WI38 (cell line): ENCODE measurements around the gene TMEM239.
"Not testable (repeated sequence)": the region's sequence is repeated elsewhere in the genome, so short reads cannot be mapped to it uniquely, and the experiment has no call there.

ENCODE experiments used
- H3K4me3 ChIP-seq: 2 replicates; pipeline ENCODE4 v1.5.1; 2011; ENCODE audit warnings: low read depth, mild to moderate bottlenecking, control low read depth, low read length
- TF ChIP-seq, protein P1 (sequence below): IDR thresholded peaks from 2 replicates; pipeline ENCODE4 v1.5.1; 2012; ENCODE audit warnings: low read depth, mild to moderate bottlenecking, control low read depth, low read length

The TMEM239 gene

GRCh38 chr20:2807019-2807418 is 9.1 kb upstream of the TMEM239 start:
- TF ChIP-seq, protein P1, sequence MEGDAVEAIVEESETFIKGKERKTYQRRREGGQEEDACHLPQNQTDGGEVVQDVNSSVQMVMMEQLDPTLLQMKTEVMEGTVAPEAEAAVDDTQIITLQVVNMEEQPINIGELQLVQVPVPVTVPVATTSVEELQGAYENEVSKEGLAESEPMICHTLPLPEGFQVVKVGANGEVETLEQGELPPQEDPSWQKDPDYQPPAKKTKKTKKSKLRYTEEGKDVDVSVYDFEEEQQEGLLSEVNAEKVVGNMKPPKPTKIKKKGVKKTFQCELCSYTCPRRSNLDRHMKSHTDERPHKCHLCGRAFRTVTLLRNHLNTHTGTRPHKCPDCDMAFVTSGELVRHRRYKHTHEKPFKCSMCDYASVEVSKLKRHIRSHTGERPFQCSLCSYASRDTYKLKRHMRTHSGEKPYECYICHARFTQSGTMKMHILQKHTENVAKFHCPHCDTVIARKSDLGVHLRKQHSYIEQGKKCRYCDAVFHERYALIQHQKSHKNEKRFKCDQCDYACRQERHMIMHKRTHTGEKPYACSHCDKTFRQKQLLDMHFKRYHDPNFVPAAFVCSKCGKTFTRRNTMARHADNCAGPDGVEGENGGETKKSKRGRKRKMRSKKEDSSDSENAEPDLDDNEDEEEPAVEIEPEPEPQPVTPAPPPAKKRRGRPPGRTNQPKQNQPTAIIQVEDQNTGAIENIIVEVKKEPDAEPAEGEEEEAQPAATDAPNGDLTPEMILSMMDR: no peak
- H3K4me3 ChIP-seq: no peak overlapping the region

- not testable (repeated sequence) for H3K4me3 ChIP-seq
Measured at GRCh38 chr20:2807929-2808328, 8.2 kb upstream of the TMEM239 start.

- no peak overlapping the region for H3K4me3 ChIP-seq
- TF ChIP-seq, protein P1: no peak
Measured at GRCh38 chr20:2809690-2810089, 6.5 kb upstream of the TMEM239 start.

- TF ChIP-seq, protein P1: no peak
- H3K4me3 ChIP-seq: no peak overlapping the region
Measured at GRCh38 chr20:2812189-2812588, 4.0 kb upstream of the TMEM239 start.

GRCh38 chr20:2814076-2814475 is 2.1 kb upstream of the TMEM239 start:
- no peak overlapping the region for H3K4me3 ChIP-seq
- TF ChIP-seq, protein P1: no peak

DNA sequence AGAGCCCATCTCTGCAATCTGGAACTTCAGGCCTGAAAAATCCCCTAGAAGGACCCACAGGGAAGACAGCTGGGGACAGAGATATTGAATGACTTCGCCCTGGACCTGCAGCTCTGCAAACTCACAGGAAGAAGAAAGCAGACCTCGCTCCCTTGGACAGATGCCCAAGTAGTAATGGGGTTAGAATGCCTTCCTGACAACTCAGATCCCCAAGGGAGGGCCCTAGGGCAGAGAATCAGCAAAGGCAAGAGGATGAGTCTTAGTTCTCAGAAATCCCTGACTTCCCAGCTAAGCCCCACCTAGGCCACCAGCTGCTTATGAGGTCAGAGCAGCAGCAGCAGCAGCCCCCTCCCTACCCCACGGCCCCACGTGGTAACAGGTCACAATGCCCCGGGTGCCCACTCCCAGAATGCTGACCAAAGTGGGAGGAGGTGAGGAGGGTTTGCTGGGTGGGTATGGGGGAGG is 1.5 kb upstream of the TMEM239 start, which contains the start of gene C20orf141:
C20orf141 (plus strand) TSS at position 401 of the 465 bp plus-strand sequence. CDS start 198 bp downstream, outside the sequence.
- TF ChIP-seq, protein P1: no peak
- H3K4me3 ChIP-seq: no peak within 1 kb of the TSS

DNA sequence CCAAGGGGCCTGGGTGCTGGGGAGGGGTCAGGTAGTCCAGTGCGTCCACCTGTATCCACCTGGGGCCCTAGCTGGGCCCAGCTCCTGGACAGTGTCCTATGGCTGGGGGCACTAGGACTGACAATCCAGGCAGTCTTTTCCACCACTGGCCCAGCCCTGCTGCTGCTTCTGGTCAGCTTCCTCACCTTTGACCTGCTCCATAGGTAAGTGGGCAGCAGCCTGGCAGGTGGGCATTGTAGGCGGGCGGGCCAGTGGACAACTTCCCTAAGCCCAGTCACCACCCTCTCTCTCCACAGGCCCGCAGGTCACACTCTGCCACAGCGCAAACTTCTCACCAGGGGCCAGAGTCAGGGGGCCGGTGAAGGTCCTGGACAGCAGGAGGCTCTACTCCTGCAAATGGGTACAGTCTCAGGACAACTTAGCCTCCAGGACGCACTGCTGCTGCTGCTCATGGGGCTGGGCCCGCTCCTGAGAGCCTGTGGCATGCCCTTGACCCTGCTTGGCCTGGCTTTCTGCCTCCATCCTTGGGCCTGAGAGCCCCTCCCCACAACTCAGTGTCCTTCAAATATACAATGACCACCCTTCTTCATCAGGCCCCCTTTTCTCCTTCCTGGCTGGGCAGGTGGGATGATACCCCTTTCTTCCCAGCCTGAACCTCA is 793 bp upstream of the TMEM239 start:
- H3K4me3 ChIP-seq: no peak overlapping the region
- TF ChIP-seq, protein P1: no peak
